AG04450 (cell line): Measurements from ENCODE around the gene BEND5. TPM values are rescaled to one million over a fixed set of nuclear protein-coding genes. Genes with fewer than 3 reads are reported as not detected.

ENCODE experiments used
- CTCF ChIA-PET: fragments of 300-600, 350-600 bp; formaldehyde crosslinking; extraction: SDS; loops from one replicate; lab custom pipeline; 2022; ENCODE audit warnings: antibody characterized with exemption, inconsistent platforms; lab: Charles Lee
- POLR2A ChIA-PET: fragments of 350-600 bp; formaldehyde crosslinking; extraction: SDS; loops from one replicate; lab custom pipeline; 2021; ENCODE audit warnings: antibody characterized with exemption, inconsistent platforms; lab: Yijun Ruan, JAX
- DNase-seq: peaks from one replicate; pipeline ENCODE4 v3.0.0-alpha.2; 2011; ENCODE audit warnings: low read depth, low spot score
- H3K27ac ChIP-seq: one replicate; pipeline ENCODE4 v1.5.1; 2012; ENCODE audit warnings: low read depth, low read length, control low read depth
- H3K27me3 ChIP-seq: one replicate; pipeline ENCODE4 v1.6.0; 2012; ENCODE audit warnings: low read length; ENCODE audit not compliant: control insufficient read depth, insufficient read depth
- H3K4me3 ChIP-seq: 2 replicates; pipeline ENCODE4 v1.5.1; 2011; ENCODE audit warnings: mild to moderate bottlenecking, low read depth, low read length, control low read depth
- H3K9me3 ChIP-seq: 2 replicates; pipeline ENCODE4 v1.5.1; 2012; ENCODE audit warnings: low read length; ENCODE audit not compliant: control insufficient read depth, insufficient read depth
- CTCF ChIP-seq: IDR thresholded peaks from 2 replicates; pipeline ENCODE4 v1.5.1; 2011; ENCODE audit warnings: low read depth, low read length, control low read depth, inconsistent platforms
- polyA plus RNA-seq: library from polyadenylated mRNA; depleted of rRNA; stranded (reverse); fragments of >200 nt; gene quantifications from 2 replicates; pipeline ENCODE4 v1.2.3, GENCODE V29; 2011

The BEND5 gene
- polyA plus RNA-seq, 1 experiment, result 0.74 TPM

GRCh38 chr1:48771561-48771960 is 5.1 kb downstream of the BEND5 start:
- Histone ChIP-seq H3K4me3 (no peak overlapping the region), H3K27ac (no peak overlapping the region), H3K27me3 (peaks cover 2% of the 10 kb centered on the region), H3K9me3 (no peaks in the 10 kb centered on the region)
- ChIA-PET CTCF (no interaction called here), POLR2A (no interaction called here)
- no peak for TF ChIP-seq CTCF
- no peak for DNase-seq

- H3K27me3 ChIP-seq, result no peaks in the 10 kb centered on the region
- no peak overlapping the region for H3K27ac ChIP-seq
- DNase-seq, result no peak
- no peak overlapping the region for H3K4me3 ChIP-seq
- POLR2A ChIA-PET, result no interaction called here
- TF ChIP-seq CTCF, result no peak
- H3K9me3 ChIP-seq, result no peaks in the 10 kb centered on the region
- CTCF ChIA-PET, result no interaction called here
These were observed 8.6 kb downstream of the BEND5 start for GRCh38 chr1:48767975-48768510.

GRCh38 chr1:48765335-48765734 is 11.4 kb downstream of the BEND5 start:
- H3K4me3 ChIP-seq, result no peak overlapping the region
- POLR2A ChIA-PET, result no interaction called here
- no peaks in the 10 kb centered on the region for H3K27me3 ChIP-seq
- H3K9me3 ChIP-seq, result no peaks in the 10 kb centered on the region
- TF ChIP-seq CTCF, result no peak
- H3K27ac ChIP-seq, result no peak overlapping the region
- DNase-seq, result no peak
- CTCF ChIA-PET, result no interaction called here

- POLR2A ChIA-PET, result no interaction called here
- Histone ChIP-seq H3K27me3 (no peaks in the 10 kb centered on the region), H3K4me3 (no peak overlapping the region), H3K9me3 (no peaks in the 10 kb centered on the region; the same call in 1 of the 2 replicates), H3K27ac (no peak overlapping the region)
- no peak for TF ChIP-seq CTCF
- CTCF ChIA-PET, result no interaction called here
- DNase-seq, result no peak
These were observed 14.7 kb downstream of the BEND5 start for GRCh38 chr1:48761986-48762385.

- Histone ChIP-seq H3K9me3 (no peaks in the 10 kb centered on the region; the same call in 1 of the 2 replicates), H3K27me3 (no peaks in the 10 kb centered on the region), H3K4me3 (no peak overlapping the region), H3K27ac (no peak overlapping the region)
- no peak for TF ChIP-seq CTCF
- POLR2A ChIA-PET, result no interaction called here
- no peak for DNase-seq
- CTCF ChIA-PET, result no interaction called here
These were observed 15.3 kb downstream of the BEND5 start for GRCh38 chr1:48761411-48761810.
